Aorta (tissue), 5 donors: ENCODE results near the gene NAALADL2. TPM values are rescaled to one million over a fixed set of nuclear protein-coding genes. Genes with fewer than 3 reads are reported as not detected.

Experiments
- ATAC-seq: fragments of 200-7000 bp; cut with Tn5 transposase; one replicate; pipeline ENCODE4 v1.9.1; 2022; ENCODE audit warnings: moderate library complexity; ENCODE audit not compliant: low FRiP score
- DNase-seq, 2 donors: peaks; one replicate each; pipeline ENCODE4 v3.0.0-alpha.2; 2020
- H3K27ac ChIP-seq, 2 donors: one replicate each; pipeline ENCODE4 v1.5.1; 2013; ENCODE audit warnings: low read length in 2 of 2, mild to moderate bottlenecking in 2 of 2, moderate library complexity in 2 of 2, control low read depth in 1 of 2, inconsistent platforms in 1 of 2, low read depth in 1 of 2
- H3K27me3 ChIP-seq, 2 donors: one replicate each; pipeline ENCODE4 v1.6.1; 2013; ENCODE audit warnings: control low read depth in 1 of 2, low read length in 1 of 2, mild to moderate bottlenecking in 1 of 2, moderate library complexity in 1 of 2; ENCODE audit not compliant: insufficient read depth in 2 of 2, control insufficient read depth in 1 of 2
- H3K36me3 ChIP-seq, 2 donors: one replicate each; pipeline ENCODE4 v1.6.1; 2013; ENCODE audit warnings: control low read depth in 1 of 2, low read length in 1 of 2, mild to moderate bottlenecking in 1 of 2; ENCODE audit not compliant: insufficient read depth in 2 of 2, control insufficient read depth in 1 of 2
- H3K4me1 ChIP-seq, 2 donors: one replicate each; pipeline ENCODE4 v1.6.1; 2013; ENCODE audit warnings: low read length in 2 of 2, control low read depth in 1 of 2, mild to moderate bottlenecking in 1 of 2, moderate library complexity in 1 of 2; ENCODE audit not compliant: insufficient read depth in 2 of 2, control insufficient read depth in 1 of 2
- H3K4me3 ChIP-seq, 2 donors: one replicate each; pipeline ENCODE4 v1.5.1; 2013; ENCODE audit warnings: low read length in 2 of 2, control low read depth in 1 of 2, mild to moderate bottlenecking in 1 of 2
- H3K9me3 ChIP-seq: one replicate; pipeline ENCODE4 v1.6.1; 2013; ENCODE audit warnings: mild to moderate bottlenecking, low read length; ENCODE audit not compliant: control insufficient read depth
- WGBS, 2 donors: extraction: QIAGEN DNeasy Blood & Tissue Kit; methylation state at CpG; one replicate each; pipeline ENCODE4 v1.1.7; 2013; 5-methylcytosine and 5-hydroxymethylcytosine counted together
- intact Hi-C, 2 donors: fragments of 100-400 bp; cut with DNase I; formaldehyde crosslinking; loops; one replicate each; pipeline versions ENCODE4 v1.14.2 to v1.15.0; 2022
- polyA plus RNA-seq, 2 donors: library from polyadenylated mRNA; stranded (reverse); fragments of 200-250 nt; gene quantifications; one replicate each; pipeline ENCODE4 v1.2.3, GENCODE V29; 2013
- total RNA-seq, 2 donors: library from RNA; stranded (reverse); fragmentation: NEBNext Ultra II Directional; extraction: Animal tissue kit (Norgen Biotek cat#: 25700); gene quantifications; one replicate each; pipeline ENCODE4 v1.2.1, GENCODE V29; 2021
- donor health status: healthy with polysubstance abuse.
- donor health status: Bipolar disorder and iron deficiency.
- donor health status: DM: no; HTN: no; CAD: no.
- donor health status: DM: no; HTN: no; CAD: no.
- donor health status: DM: yes; HTN: yes; CAD: no.

NAALADL2 gene
- total and polyA plus RNA-seq, 4 donors = 4.3 to 29.8 (median 11.9) TPM

DNA sequence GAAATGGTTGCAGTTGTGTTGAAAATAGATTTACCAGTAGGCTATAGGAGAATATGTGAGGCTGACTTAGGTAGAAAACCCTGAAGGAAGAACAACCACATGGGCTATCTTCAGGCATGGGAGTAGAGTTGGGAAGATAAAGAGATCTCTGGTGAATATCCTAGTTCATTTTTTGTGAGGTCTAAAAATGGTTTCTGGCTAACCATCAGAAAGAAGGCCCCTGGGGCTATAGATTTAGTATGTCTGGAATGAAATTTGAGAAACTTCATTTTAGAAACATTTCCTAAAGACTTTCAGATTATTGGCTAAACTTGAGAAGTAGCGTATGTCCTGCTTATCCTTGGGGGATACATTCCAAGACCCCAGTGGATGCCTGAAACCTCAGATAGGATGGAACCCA, 148.2 kb downstream of the NAALADL2 start:
- Histone ChIP-seq H3K9me3 (no peaks in the 10 kb centered on the region), H3K27me3 (no peaks in the 10 kb centered on the region), H3K4me1 (no peaks in the 10 kb centered on the region), H3K36me3 (no peaks in the 10 kb centered on the region), H3K27ac (no peak overlapping the region), H3K4me3 (no peak overlapping the region)
- intact Hi-C loops = no loop called here
- ATAC-seq (no peak), DNase-seq (no peak)
- WGBS, 2 donors = 97 to 99% methylated on average over 1 of the region's 1 CpG

DNA sequence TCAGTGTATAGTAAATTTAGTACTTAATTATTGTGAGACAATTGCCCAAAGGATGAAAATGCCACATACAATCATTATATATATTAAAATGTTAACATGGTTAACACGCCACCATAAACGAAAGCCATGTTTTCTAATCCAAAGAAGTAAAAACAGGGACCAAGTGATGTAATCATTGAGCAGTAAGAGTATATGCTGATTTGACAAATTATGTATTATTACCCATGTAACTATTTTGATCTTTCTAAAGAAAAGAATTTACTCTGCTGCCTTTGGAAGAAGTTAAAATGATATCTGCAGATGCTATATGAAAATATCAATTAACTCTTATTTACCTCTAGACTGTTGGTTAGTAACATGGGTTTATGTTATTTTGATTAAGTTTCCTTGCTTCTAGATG, 150.2 kb downstream of the NAALADL2 start:
- Histone ChIP-seq H3K4me1 (no peaks in the 10 kb centered on the region), H3K4me3 (no peak overlapping the region), H3K36me3 (no peaks in the 10 kb centered on the region), H3K27me3 (no peaks in the 10 kb centered on the region), H3K9me3 (no peaks in the 10 kb centered on the region), H3K27ac (no peak overlapping the region)
- no peak for DNase-seq
- intact Hi-C loops = no loop called here
- 96 to 99% methylated on average over 2 of the region's 2 CpGs for WGBS, 2 donors
- ATAC-seq = no peak

DNA sequence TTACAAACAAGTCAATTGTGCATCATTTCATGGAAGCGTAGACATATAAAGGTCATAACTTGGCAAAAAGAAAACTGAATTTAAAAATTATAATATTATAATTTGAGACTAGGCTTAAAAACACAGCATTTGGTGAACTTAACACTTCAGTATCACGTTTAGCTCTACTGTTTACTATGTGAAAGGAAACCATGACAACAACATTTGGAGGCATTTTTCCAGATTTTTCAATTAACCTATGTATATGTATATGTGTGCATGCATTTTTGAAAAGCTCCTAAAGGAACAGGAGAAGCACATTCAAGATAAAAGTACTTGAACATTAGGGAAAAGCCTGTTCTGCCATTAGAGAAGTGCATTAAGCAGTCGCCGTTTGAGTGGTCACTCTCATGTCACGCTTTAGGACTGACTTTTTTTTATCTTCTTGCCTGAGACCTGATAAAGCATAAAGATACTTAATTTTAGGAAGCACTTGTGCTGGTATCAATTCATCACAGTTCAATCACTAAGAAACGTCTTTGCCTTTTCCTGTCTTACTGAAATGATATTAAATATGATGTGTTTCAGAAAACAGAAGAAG, 156.0 kb downstream of the NAALADL2 start:
- DNase-seq = no peak
- 78% methylated on average over 6 of the region's 6 CpGs for WGBS, 2 donors
- intact Hi-C loops = no loop called here

DNA sequence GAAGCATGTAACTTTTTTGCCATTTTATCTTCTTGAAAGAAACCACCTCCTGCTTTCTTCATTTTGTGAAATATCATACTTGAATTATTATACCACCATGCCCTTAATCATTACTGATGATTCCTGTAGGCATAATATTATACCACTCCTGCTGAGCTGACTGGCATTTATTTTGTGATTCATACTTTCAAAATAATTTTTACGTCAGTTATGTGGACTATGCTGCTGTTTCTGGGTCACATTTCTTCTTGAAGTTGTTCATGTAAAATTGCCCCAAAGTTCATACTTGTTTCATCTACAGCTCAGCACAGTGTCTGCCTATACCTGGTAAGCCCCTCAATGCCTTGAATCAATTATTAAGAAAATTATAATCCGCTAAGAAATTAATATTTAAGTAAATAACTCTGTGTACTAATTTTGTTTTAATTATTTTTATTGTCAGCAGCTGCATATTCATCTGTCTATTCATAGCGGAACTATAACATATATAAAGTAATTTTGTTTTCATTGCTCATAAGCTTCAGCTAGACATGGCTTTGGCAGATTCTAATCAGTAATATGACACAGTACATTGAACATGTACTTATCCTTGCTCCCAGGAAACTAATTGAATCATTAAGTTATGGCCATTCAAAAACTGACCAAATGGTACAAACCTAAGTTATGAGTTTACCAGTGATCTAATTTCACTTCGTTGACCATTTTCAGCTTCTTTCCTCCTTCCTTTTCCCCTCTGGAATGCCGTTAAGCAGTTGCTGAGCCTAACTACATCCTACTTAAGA, 160.0 kb downstream of the NAALADL2 start:
- ATAC-seq (no peak), DNase-seq (no peak)
- Histone ChIP-seq H3K27ac (no peak overlapping the region), H3K27me3 (no peaks in the 10 kb centered on the region), H3K9me3 (peaks cover 1% of the 10 kb centered on the region), H3K36me3 (no peaks in the 10 kb centered on the region), H3K4me3 (no peak overlapping the region), H3K4me1 (no peaks in the 10 kb centered on the region)
- 74 to 82% methylated on average over 5 of the region's 5 CpGs for WGBS, 2 donors
- intact Hi-C loops = no loop called here

More for the DNA sequence above, 156.0 kb downstream of the NAALADL2 start:
- no peak overlapping the region for H3K4me3 ChIP-seq
- H3K36me3 ChIP-seq = no peaks in the 10 kb centered on the region
- no peak overlapping the region for H3K27ac ChIP-seq
- no peaks in the 10 kb centered on the region for H3K27me3 ChIP-seq
- ATAC-seq = no peak
- H3K4me1 ChIP-seq = no peaks in the 10 kb centered on the region
- no peaks in the 10 kb centered on the region for H3K9me3 ChIP-seq

DNA sequence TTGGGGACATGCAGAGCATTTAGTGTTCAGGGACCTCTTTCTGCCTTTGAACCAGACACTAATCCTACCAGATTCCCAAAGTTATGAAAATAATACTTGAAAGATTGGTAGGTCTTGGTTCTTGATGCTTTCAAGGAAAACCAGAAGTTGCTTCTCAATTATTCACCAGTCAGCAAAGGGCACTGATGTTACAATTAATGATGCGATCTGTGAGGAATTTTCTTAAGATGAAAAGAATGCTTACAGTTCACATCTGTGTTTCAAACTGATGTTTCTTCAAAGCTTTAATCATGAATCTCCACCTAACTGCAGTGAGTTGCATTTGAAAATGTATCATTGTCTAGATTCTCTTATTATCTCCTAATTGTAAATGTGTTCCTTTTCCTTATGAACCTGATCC, 161.0 kb downstream of the NAALADL2 start:
- Histone ChIP-seq H3K27ac (no peak overlapping the region), H3K36me3 (no peaks in the 10 kb centered on the region), H3K27me3 (no peaks in the 10 kb centered on the region), H3K4me1 (no peaks in the 10 kb centered on the region), H3K4me3 (no peak overlapping the region), H3K9me3 (peaks cover 1% of the 10 kb centered on the region)
- intact Hi-C loops = no loop called here
- ATAC-seq = no peak
- DNase-seq = no peak
- WGBS, 2 donors = 93 to 100% methylated on average over 1 of the region's 1 CpG

DNA sequence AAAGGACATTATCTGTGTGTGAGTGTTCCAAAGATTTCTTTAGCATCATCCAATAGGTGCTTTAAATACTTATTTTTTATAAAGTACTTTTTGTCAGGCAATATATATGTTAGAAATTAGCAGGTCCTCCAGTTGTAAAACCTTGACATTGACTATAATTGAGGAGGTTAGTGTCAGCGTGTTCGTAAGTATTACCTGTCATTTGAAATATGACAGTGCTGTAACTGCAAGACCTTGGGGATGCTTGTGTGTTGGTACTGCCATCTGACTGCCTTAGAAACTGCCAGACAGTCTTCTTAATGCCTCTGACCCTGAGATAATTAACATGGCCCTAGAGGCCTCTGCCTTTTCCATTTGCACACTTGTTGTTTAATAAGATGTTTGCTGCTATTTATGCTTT, 170.7 kb downstream of the NAALADL2 start:
- Histone ChIP-seq H3K36me3 (no peaks in the 10 kb centered on the region), H3K4me3 (no peak overlapping the region), H3K27ac (no peak overlapping the region), H3K9me3 (no peaks in the 10 kb centered on the region), H3K4me1 (no peaks in the 10 kb centered on the region), H3K27me3 (no peaks in the 10 kb centered on the region)
- ATAC-seq = no peak
- intact Hi-C loops = no loop called here
- 89 to 91% methylated on average over 2 of the region's 2 CpGs for WGBS, 2 donors
- no peak for DNase-seq

DNA sequence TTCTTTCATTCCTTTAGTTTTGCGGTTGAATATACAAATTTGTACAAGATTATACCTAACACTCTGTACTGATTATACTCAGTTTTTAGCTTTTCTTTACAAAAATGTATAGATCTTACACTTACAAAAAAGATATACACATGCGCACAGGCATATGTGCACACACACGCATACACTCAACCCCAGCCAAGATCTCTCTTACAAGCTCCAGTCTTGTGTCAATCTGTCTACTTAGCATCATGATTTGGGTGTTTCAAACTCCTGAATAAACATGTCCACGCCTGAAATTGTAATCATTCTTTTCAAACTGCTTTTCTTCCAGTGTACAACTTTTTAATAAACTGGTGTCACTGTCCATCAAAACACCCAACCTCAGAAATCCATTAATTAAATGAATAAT, 180.7 kb downstream of the NAALADL2 start:
- no peak for ATAC-seq

DNA sequence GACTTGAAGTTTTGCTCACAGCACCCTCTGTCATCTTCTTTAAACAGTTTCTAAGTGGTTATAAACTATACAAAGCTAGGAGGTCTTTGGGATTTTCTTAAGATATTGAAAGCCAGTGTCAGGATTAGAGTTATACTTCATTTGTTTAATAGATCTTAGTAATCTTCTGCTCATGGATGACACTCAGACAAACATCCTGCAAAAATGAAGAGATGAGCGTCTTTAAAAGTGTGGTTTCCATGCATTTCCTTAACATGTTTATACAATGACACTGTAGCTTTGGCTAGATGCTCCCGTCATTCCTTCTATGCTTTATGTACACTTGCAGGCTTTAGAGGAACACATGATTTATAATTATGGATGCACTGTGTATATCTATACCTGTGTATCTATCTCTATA, 182.2 kb downstream of the NAALADL2 start:
- intact Hi-C loops = no loop called here
- H3K4me3 ChIP-seq = no peak overlapping the region
- no peaks in the 10 kb centered on the region for H3K27me3 ChIP-seq
- no peaks in the 10 kb centered on the region for H3K4me1 ChIP-seq
- no peak overlapping the region for H3K27ac ChIP-seq
- no peaks in the 10 kb centered on the region for H3K9me3 ChIP-seq
- 76 to 86% methylated on average over 2 of the region's 2 CpGs for WGBS, 2 donors
- DNase-seq (no peak), ATAC-seq (no peak)
- no peaks in the 10 kb centered on the region for H3K36me3 ChIP-seq

More for the DNA sequence above, 180.7 kb downstream of the NAALADL2 start:
- WGBS, 2 donors = 88 to 90% methylated on average over 4 of the region's 4 CpGs
- H3K4me3 ChIP-seq = no peak overlapping the region
- DNase-seq = no peak
- H3K27ac ChIP-seq = no peak overlapping the region
- H3K36me3 ChIP-seq = no peaks in the 10 kb centered on the region
- H3K4me1 ChIP-seq = no peaks in the 10 kb centered on the region
- H3K27me3 ChIP-seq = no peaks in the 10 kb centered on the region
- intact Hi-C loops = no loop called here
- H3K9me3 ChIP-seq = no peaks in the 10 kb centered on the region

DNA sequence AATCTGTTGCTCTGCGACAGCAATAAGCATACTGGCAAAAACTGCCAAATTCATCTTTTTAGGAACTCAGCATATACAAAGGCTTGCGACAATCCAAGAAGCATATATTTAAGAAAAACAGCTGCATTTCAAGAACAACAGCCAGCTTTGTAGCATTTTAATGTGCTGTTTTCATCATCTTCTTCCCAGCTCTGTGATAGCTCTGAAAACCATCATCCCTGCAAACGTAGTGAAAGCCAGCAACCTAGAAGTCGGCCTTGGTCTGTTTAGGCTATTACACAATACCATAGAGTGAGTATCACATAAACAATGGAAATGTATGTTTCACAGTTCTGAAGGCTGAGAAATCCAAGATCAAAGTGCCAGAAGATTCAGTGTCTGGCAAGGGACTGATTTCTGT, 187.5 kb downstream of the NAALADL2 start:
- H3K9me3 ChIP-seq = peaks cover 1% of the 10 kb centered on the region
- intact Hi-C loops = no loop called here

More for the DNA sequence above, 187.5 kb downstream of the NAALADL2 start:
- ATAC-seq (no peak), DNase-seq (no peak)
- H3K27ac ChIP-seq = no peak overlapping the region
- H3K4me1 ChIP-seq = no peaks in the 10 kb centered on the region
- WGBS, 2 donors = 94% methylated on average over 4 of the region's 4 CpGs
- peaks cover 0 to 2% of the 10 kb centered on the region in 2 donors for H3K36me3 ChIP-seq
- H3K27me3 ChIP-seq = no peaks in the 10 kb centered on the region
- H3K4me3 ChIP-seq = no peak overlapping the region
